Activated T-helper 1 cell treated with anti-CD3 and anti-CD28 coated beads, Interleukin-2, amount 50 U/mL, for 16 hours (primary cell): ENCODE measurements around the gene SSX2B.
"Not testable (repeated sequence)": the region's sequence is repeated elsewhere in the genome, so short reads cannot be mapped to it uniquely, and the experiment has no call there.

Experiments
- DNase-seq, 2 donors: peaks; one replicate each; pipeline ENCODE4 v3.0.0-alpha.2; 2020; ENCODE audit warnings: low read depth in 1 of 2, low spot score in 1 of 2

SSX2B gene, protein sequence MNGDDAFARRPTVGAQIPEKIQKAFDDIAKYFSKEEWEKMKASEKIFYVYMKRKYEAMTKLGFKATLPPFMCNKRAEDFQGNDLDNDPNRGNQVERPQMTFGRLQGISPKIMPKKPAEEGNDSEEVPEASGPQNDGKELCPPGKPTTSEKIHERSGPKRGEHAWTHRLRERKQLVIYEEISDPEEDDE

DNA sequence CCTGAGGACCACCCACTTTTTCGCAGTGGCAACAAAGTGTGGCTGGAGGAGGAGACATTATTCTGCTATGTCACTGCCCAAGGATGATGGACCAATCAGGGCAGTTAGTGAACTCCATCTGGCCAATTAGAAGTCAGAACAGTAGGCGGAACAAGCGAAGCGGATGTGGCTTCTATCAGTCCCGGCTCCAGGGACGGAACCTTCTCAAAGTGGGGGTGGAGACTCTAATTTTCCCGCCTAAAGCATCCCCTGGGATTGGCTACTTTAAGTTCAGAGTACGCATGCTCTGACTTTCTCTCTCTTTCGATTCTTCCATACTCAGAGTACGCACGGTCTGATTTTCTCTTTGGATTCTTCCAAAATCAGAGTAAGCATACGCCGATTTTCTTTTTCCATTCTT lies at the start of gene SSX2B:
Gene SSX2B (plus strand): TSS at position 301 of the 400 bp plus-strand sequence. CDS start 1,429 bp downstream, outside the sequence.
- not testable (repeated sequence) for DNase-seq

DNA sequence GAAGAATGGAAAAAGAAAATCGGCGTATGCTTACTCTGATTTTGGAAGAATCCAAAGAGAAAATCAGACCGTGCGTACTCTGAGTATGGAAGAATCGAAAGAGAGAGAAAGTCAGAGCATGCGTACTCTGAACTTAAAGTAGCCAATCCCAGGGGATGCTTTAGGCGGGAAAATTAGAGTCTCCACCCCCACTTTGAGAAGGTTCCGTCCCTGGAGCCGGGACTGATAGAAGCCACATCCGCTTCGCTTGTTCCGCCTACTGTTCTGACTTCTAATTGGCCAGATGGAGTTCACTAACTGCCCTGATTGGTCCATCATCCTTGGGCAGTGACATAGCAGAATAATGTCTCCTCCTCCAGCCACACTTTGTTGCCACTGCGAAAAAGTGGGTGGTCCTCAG lies 44.0 kb upstream of the SSX2B start, which contains the start of gene SSX2:
Gene SSX2 (minus strand): TSS at position 101 of the 400 bp plus-strand sequence. CDS start 1,429 bp downstream, outside the sequence.
- DNase-seq, result not testable (repeated sequence)

DNA sequence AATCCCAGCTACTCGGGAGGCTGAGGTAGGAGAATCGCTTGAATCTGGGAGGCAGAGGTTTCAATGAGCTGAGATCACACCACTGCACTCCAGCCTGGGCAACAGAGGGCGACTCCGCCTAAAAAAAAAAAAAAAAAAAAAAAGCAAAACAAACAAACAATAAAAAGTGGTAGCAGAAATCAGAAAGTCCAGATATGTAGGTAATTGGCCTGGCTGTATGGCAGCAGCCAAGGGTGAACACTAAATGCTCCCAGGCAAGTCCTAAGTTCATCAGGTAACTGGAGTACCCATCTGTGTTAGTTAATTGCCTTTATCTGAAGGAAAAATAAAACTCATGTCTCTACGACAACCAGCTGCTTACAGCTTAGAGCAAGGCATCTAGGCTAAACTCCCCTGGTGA lies 14.9 kb downstream of the SSX2B start:
- not testable (repeated sequence) for DNase-seq

DNA sequence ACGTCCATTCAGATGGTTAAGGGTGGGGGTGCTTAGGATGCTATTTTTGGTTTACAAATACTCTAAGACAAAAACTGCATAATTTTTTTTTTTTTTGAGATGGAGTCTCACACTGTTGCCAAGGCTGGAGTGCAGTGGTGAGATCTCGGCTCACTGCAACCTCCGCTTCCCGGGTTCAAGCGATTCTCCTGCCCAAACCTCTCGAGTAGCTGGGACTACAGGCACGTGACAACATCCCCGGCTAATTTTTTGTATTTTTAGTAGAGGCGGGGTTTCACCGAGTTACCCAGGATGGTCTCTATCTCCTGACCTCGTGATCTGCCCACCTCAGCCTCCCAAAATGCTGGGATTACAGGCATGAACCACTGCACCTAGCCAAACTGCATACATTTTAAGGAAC lies 22.5 kb downstream of the SSX2B start:
- not testable (repeated sequence) for DNase-seq

DNA sequence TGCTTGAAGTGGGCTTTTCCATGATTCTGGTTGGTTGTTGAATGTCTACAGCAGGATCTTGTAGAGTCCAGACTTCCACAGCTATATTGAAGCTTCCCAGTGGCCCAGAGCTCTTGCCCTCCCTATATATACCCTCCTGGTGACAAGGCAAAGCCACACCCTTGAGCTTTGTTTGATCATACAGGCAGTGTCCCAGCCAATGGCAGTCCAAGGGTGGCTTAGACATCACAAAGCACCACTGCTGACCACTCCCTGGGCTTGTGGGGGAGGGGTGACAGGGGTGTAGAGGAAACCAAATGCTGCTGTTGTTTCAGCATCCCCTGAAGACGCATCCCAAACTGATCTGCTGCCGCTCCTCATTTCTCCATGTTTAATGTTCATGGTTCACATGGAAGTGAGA lies 46.3 kb downstream of the SSX2B start, which contains the start of gene SPANXN5:
Gene SPANXN5 (minus strand): TSS at position 101 of the 400 bp plus-strand sequence. CDS start 79 bp downstream, at position 22.
- DNase-seq, result not testable (repeated sequence)

DNA sequence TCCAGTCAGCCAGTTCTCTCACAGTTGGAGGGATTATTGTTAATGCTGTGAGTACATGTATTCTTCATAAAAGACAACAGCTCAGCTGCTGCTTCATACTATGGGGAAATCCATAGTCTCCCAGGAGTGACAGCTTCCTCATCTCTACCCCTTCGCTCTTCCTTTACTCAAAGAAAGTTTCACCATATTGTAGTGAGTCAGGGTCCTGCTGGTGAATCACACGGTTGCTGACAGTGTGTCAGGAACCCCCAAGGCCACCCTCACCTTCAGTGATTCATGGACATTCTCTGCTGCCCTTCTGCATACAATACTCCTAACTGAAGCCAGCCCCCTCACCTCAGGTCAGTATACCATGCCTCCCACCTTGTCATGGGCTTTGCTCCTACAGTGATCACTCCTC lies 53.8 kb downstream of the SSX2B start:
- not testable (repeated sequence) for DNase-seq
